SKM-1 treated with dmso at 0.1 percent for 144 hours (cell line): Measurements from ENCODE around the gene CACNA2D4.

Experiments
- DNase-seq: peaks from one replicate; lab custom pipeline; 2025; ENCODE audit not compliant: unreplicated experiment; lab: John Stamatoyannopoulos, UW

Gene CACNA2D4

DNA sequence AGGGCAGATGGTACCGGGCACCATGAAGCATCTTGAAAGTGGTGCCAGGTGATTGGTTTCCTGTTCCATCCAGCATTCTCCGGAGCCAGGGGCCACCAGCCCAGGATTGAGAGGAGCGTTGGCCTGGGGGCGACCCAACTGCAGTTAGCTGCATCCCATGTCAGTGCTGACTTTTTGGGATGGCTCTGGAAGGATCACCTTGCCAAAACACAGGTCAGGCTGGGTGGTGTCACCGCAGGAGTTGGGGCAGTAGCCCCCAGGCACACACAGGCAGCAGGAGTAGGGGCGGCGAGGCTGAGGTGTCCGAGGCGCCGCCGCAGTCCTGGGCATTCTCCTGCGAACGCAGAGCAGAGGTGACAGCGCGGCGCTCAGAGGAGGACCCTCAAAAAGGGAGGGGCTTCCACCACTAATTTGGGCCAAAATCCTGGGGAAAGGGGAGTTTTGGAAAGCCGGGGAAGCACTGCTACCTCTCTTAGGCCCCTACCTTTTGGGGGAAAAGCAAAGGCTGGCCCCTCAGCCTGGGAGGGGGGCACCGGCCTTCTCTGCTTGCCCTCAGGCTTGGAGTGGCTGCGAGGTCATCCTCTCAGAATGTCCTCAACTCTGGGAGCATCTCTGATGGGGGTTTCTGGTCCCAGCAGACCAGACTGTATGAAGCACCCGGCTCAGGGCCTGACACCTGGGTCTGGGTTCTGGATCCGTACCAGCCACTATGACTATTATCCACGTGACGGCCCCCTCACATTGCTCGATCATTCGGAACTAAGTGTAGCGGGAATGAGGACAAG is 124.8 kb downstream of the CACNA2D4 start:
- DNase-seq: no peak

DNA sequence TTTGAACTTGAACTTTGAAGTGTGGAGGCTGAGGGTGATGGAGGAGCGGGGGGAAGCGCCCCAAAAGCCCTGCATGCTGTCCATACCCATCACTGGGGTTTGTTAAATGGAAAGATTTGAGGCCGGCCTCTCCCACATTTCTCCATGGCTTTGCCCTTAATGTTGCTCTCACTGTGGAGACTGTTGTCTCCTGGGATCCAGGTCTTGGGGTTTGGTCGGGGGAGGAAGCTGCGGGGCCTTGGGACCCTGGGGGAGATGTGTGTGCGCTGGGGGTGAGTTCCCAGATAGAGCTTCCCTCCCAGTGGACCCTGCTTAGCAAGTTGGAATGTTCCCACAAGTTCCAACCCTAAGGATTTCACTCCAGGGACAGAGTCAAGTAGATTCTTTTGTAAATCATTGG is 126.0 kb downstream of the CACNA2D4 start:
- DNase-seq: no peak

DNA sequence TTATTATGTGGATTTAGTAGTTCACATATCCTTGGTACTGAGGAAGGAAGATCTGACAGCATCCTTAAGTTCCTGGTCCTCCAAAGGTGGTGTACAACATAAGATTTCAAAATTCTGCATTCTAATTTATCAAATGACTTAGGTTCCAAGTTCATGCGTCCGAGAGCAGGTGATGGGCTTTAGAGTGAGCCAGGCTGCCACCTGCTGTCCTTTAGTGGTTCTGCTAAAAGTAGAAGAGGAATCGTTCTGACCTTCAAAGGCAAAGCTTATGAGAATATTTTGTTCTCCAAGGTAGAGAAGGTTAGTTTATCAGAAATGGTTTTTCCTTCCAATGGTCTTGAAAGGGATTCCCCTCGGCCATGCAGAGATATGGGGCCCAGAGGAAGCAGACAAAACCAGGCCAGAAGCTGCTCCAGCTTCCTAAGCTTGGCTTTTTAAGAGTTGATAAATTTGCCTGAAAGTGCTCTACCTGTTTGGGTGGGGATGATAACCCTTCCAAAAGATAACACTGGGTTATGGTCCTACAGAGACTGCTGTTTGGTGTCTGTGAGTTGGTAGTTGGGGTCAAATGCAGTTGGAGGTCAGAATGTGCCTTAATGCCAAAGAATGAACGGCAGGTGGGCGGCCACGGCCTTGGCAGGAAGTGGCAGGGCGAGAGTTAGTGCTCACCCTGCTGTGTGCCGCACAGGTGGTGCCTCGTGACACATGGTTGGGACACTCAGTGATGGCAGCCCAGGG is 127.2 kb downstream of the CACNA2D4 start:
- DNase-seq: peak; percentile 42

DNA sequence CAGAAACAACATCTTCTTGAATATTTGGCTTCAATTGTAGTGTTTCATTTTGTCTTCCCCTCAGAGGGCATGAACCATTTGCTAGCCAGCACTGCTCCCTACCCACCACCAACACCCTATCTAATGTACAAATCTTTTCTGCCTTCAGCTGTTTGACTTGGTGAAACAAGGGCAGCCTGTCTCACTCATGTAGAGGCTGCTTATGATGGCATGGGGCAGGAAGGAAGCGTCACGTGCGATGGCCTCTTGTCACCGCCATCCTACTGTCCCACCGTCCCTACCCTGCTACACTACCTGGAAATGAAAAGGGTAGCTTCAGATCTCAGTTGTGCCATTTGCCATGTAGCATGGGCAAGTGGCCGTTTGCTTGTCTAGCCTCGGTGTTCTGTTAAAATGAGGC is 128.0 kb downstream of the CACNA2D4 start:
- DNase-seq: no peak

DNA sequence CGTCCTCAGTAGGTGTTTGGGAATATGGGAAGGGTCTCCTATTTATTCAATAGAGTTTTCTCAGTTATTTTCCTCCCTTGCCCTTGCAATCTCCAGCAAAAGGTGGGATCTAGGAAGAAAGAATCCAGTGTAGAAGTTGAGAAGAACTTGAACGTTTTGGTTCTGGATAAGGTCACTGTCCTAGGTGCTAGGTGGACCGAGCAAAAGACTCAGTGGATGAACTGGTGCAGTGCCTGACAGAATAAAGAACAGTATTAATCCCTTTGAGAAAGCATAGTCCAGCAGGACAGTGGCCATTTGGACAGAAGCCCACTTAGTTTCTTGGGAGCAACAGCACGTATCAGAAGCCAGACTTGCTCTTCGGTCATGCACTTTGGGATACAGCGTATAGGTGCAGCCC is 130.7 kb downstream of the CACNA2D4 start:
- no peak for DNase-seq

DNA sequence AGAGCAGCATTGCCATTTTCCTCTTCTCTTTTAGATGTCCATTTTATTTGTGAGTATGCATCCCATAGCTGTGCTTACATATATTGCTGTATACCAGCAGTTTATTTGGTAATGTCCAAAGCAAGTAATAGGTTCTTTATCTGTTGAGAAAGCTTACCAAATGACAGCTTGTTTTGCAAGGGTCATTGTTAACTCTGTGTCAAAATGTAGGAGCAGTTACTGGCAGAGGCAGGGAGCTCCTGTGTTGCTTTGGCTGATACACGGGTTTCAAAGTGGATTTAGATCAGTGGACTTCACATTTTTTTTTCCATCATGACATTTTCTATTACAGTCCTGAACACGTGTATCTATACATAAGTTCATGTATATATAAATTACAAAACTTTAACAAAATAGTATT is 136.2 kb downstream of the CACNA2D4 start:
- no peak for DNase-seq

DNA sequence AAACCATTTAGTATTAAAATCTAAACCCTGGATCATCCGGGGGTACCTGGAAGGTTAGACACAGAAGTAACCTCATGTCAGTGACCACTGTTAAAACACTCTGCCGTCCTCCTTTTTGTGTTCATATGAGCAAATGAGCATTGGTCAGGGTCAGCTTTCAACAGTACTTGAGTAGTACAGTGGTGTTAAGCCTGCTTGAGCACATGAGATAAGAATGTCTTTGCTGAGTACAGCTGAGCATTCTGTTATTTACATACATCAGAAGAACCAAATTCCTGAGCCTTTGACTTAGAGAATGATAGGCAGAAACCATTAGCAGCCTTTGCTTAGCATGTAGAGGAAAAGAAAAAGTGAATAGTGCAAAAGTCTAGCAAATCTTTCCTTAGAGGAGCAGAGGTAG is 136.7 kb downstream of the CACNA2D4 start:
- DNase-seq: no peak

DNA sequence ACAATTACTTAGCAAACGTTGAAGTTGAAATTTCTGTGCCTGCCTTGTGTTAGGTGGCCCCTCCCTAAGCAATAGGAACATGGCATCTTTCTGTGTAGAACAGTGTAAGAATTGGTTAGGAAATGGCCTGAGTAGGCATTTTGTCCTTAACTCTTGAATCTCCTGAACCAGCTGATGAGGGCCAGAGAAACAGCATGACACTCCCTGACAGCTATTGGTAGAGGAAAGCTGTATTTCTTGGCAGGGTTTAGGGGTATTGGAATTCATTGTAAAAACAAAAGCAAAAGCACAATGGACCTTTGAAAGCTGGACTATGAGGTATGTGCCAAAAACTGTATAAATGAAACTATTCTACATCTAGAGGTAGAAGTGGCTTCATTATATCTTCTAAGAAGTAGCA is 138.7 kb downstream of the CACNA2D4 start:
- DNase-seq: no peak

DNA sequence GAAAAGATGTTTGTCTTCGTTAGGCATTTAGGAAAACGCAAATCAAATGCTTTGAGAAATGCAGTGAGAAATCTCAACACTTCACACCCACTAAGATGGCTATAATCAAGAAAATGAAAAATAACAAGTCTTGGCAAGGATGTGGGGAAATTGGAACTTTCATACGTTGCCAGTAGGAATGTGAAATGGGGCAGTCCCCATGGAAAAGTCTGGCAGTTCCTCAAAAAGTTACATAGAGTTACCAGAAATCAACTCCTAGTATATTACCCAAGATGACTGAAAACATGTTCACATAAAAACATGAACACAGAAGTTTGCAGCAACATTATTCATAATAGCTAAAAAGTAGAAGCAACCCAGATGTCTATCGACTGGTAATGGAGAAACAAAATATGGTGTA is 139.5 kb downstream of the CACNA2D4 start:
- DNase-seq: no peak

DNA sequence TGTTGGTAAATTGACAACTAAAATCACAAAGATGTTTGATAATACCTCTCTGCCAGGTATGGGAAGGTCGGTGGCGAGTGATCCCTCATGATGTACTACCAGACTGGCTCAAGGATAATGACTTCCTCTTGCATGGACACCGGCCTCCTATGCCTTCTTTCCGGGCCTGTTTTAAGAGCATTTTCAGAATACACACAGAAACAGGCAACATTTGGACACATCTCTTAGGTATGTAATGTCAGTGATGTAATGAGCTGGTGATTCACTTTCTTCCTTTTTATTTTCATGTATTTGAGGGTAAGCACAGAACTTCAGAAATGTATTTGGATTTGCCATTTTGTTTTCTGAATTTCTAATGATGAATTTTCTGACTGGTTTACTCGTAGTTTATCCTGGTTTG is 140.7 kb downstream of the CACNA2D4 start:
- no peak for DNase-seq

DNA sequence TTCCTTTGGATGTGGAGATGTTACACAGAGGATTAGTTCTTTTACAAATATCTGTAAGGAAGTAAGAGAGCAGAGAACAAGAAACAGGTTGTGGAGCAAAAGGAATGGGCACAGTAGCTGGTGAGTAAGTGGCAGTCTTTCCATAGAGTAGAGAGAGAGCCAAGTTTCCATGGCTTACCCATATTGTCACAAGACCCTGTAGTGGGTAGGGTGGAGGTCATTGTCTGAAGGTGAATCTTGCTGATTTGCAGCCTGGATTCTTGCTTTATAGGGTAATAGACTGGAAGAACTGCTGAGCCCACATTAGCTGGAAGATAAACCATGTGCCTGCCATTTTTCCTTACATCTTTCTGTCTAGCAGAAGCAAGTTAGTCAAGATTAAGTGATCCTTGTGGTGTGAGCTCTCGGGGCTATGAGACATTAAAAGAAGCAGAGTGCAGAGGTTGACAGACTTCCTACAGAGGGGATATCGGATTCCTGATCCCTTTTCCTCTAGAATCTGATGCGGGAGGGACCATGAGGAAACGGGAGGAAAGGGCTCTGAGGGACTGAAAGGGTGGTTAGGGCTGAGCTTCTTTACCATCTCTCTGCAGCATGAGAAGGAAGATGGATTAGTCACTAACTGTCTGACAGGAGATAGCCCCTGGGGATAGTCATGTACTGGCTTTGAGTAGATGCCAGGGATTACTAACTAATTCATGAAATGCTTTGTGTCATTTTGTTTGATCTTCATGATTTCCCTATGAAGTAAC is 142.1 kb downstream of the CACNA2D4 start:
- no peak for DNase-seq

DNA sequence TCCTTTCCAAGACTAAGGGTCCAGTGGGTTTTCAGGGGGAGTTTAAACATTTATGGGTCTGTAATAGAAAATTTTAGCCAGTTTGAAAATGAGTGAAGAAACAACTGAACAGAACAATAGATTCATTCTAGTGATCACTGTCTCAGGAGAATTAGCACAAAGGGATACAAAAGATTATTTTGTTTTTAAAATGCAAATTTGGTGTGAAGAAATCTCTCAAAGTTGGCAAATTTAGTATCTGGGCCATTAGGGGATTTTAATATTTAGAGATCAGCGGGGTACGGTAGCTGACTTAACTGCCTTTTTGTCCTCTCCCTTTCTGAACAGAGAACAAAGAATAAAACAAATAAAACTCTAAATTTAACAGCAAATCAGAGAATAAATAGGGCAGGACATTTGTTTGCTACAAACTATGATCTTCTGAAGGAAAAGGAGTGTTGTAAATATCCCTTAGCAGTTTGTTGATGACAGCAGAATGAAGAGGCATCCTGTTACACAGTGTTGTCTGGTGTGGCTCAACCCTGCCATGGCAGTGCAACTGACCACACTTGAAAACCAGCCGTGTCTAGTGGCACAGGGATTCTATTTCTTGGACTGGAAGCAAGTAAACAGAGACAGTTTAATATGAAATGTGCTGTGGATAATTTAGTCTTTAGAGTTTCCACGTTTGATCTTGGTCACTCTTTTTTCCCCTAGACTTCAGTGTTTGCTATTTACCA is 144.4 kb downstream of the CACNA2D4 start:
- no peak for DNase-seq

DNA sequence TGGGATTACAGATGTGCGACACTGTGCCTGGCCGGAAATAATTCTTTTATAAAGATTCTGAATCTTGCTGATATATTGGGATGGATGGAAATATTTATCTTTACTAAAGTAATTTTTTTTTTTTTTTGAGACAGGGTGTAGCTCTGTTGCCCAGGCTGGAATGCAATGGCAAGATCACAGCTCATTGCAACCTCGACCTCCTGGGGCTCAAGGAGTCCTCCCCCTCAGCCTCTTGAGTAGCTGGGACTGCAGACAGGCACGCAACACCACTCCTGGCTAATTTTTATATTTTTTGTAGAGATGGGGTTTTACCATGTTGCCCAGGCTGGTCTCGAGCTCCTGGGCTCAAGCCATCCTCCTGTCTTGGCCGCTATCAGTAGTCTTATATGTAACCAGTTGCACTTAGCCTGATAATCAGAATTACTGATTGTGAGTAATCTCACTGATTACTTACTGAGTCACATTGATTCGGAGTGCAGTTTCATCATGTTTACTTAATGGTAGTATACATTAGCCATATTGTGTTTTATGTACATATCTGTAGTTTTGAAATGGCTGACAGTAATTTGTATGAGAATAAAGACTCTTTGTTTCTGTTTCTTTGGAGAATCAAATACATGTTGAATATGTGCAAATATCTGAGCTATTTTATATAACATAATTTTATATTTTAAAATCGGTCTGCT is 148.5 kb downstream of the CACNA2D4 start:
- no peak for DNase-seq

DNA sequence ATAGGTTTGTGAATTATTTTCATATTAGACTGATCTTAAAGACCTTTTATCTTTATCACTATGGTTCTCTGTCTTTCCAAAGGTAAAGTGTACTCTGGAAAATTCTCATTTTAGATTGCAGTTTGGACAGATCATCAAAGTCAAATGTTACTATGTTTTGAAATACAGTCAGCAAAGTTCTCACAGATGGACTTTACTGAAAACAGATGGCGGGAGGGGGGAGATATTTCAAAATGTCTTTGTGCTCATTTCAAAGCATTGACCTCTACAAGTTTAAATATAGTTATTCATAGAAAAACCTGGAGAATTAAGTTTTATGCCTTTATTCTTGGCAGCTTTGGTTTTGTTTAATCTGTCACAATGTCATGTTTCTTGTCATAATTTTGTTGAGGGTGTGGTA is 149.8 kb downstream of the CACNA2D4 start:
- DNase-seq: no peak

DNA sequence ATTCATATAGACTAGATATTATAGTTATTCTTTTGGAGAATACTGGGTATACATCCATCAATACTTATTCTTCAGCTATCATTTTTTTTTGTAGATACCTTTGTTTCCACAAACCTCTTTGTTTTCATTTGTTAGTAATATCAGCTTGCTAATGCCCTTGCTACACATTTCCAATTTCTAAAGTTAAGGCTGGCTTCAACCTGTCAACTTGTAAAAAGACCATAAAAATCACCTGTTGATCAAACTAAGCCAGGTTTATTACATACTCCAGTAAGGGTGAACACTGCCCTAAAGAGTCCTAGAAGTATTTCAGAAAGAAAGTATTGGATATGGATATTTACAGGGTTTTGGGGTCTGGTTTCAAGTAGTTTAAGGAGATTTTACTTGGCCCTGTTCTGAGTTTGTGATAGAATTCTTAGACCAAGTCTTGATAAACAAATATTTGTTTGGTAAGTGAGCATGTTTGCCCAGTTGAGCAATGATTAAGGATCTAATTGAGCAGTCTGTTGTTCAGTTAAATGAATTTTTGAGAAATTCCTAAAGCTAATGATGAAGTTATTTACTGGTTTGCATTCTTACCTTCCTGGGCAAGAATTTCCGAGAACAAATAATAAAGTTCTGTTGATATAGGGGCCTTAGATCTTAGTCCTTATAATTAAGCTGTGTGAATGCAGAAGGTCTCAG is 150.9 kb downstream of the CACNA2D4 start:
- no peak for DNase-seq

DNA sequence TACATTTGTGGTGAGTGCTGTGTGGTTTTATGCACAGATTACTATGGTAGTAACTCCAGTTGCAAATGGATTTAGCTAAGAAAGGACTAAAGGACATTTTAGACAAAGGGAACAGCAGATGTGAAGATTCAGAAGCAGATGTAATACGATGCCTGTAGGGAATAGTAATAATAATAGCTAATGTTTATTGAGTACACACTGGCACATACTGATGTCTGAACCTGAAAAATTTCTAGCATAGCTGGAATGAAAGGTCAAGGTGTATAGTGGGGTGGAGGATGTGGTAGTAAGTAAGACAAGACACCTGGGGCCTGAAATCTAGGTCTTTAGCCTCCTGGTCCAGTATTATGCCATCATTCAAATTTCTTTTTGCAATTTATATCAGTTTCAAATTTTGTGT is 152.3 kb downstream of the CACNA2D4 start:
- DNase-seq: no peak

DNA sequence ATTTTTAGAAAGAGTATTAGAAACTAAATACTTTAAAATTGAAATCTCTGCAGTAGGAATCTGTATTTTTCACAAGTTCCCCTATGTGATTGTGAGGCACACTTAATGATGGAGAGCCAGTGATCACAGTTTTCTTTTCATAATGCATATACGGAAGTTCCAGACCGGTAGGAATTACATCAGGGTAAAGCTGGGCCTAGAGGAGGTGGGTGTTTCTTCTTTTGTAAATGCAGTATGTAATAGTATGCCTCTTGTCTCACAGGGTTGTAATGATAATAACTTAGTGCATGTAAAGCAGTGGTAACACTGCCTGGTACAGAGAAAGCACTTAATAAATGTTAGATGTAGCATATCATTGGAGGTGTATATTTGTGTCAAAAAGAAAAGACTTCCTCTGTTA is 155.3 kb downstream of the CACNA2D4 start:
- no peak for DNase-seq

DNA sequence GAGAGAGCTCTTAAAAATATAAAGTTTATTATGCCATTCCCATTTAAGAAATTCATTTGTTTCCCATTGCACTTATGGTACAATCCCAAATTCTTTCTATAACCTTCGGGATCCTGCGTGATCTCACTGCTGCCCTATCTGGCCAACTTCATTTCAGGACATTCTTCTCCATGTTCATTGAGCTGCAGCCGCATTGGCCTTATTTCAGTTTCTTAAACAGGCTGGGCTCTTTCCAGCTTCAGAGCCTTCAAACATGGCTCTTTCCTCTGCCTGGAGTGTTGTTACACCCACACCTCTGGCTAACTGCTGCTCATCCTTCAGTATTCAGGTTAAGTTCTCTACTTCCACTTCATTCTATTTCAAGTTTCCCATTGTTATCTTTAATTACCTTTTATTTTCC is 156.6 kb downstream of the CACNA2D4 start:
- DNase-seq: no peak

DNA sequence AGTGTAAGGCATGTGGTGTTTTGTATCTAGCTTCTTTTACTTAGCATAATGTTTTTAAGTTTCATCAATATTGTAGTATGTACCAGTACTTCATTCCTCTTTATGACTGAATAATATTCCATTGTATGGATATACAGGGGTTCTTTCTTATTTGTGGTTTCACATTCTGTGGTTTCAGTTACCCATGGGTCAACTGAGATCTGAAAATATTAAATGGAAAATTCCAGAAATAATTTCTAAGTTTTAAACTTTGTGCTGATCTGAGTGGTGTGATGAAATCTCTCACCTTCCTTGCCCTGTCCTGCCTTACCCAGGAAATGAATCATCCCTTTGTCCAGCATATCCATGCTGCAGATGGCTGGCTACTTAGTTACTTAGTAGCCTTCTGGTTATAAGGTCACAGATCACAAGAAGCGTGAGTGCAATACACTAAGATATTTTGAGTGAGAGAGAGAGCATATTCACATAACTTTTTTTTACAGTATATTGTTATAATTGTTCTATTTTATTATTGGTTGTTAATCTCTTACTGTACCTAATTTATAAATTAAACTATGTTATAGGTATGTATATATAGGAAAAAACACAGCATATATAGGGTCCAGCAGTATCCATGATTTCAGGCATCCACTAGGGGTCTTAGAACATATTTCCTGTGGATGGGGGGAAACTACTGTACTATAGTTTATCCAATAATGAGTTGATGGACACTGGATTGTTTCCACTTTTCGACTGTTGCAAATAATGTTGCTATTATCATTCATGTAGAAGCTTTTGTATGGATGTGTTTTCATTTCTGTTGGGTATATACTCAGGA is 157.7 kb downstream of the CACNA2D4 start:
- no peak for DNase-seq
